Prostate gland (tissue), 2 donors: ENCODE results near the gene UBXN2A.

ENCODE experiments used
- POLR2A ChIP-seq: fragments of 450-650 bp; IDR thresholded peaks from one replicate; pipeline ENCODE4 v1.6.1; 2016; ENCODE audit warnings: antibody characterized with exemption, mild to moderate bottlenecking
- TF ChIP-seq, protein P1 (sequence below), 4 experiments: fragments of 200-600 bp in 2 of 4; fragments of 450-650 bp in 2 of 4; sonication (generic) in 2 of 4; IDR thresholded peaks; 1 replicate in 3 of 4; 2 replicates in 1 of 4; pipeline ENCODE4 v1.5.1; 2016 to 2019; ENCODE audit warnings: antibody characterized with exemption in 4 of 4, mild to moderate bottlenecking in 2 of 4, moderate library complexity in 2 of 4

DNA sequence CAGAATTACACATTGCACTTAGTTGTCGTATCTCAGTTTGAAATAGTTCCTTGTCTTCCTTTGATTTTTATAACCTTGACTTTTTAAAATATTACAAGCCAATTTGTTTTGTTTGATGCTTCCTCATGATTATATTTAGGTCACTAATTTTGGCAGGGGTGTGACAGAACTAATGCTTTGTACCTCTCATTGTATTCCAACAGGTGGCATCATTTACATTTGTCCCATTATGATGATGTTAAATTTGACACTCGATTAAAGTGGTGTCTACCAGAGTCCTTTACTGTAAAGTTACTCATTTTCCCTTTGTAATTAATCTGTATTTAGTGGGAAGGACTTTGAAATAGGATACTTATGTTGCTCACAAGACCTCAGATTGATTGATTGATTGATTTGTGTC lies 48.1 kb downstream of the UBXN2A start:
- no peak for TF ChIP-seq POLR2A
- TF ChIP-seq, protein P1, sequence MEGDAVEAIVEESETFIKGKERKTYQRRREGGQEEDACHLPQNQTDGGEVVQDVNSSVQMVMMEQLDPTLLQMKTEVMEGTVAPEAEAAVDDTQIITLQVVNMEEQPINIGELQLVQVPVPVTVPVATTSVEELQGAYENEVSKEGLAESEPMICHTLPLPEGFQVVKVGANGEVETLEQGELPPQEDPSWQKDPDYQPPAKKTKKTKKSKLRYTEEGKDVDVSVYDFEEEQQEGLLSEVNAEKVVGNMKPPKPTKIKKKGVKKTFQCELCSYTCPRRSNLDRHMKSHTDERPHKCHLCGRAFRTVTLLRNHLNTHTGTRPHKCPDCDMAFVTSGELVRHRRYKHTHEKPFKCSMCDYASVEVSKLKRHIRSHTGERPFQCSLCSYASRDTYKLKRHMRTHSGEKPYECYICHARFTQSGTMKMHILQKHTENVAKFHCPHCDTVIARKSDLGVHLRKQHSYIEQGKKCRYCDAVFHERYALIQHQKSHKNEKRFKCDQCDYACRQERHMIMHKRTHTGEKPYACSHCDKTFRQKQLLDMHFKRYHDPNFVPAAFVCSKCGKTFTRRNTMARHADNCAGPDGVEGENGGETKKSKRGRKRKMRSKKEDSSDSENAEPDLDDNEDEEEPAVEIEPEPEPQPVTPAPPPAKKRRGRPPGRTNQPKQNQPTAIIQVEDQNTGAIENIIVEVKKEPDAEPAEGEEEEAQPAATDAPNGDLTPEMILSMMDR (IDR thresholded peaks at IDR 0.05), result peak in 2 of 4 experiments; percentile 13 to 28
